Islet of Langerhans (tissue), 1 donor: ENCODE results near the gene CEBPZ.

Experiments used
- FAIRE-seq: peaks from one replicate; lab custom pipeline; 2011; peaks lifted over from hg19 to GRCh38; lab: Jason Lieb, UNC

CEBPZ gene

DNA sequence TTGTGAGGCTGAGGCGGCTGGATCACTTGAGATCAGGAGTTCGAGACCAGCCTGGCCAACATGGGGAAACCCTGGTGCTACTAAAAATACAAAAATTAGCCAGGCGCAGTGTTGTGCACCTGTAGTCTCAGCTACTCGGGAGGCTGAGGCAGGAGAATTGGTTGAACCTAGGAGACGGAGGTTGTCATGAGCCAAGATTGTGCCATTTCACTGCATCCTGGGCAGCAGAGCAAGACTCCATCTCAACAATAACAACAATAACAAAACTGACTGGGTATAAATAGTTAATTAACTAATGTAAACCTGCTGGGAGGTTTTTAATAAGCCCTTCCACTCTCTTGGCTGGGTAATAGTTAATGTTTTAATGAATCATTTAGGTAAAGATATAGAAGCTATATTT is 50.8 kb downstream of the CEBPZ start:
- FAIRE-seq, result no peak

DNA sequence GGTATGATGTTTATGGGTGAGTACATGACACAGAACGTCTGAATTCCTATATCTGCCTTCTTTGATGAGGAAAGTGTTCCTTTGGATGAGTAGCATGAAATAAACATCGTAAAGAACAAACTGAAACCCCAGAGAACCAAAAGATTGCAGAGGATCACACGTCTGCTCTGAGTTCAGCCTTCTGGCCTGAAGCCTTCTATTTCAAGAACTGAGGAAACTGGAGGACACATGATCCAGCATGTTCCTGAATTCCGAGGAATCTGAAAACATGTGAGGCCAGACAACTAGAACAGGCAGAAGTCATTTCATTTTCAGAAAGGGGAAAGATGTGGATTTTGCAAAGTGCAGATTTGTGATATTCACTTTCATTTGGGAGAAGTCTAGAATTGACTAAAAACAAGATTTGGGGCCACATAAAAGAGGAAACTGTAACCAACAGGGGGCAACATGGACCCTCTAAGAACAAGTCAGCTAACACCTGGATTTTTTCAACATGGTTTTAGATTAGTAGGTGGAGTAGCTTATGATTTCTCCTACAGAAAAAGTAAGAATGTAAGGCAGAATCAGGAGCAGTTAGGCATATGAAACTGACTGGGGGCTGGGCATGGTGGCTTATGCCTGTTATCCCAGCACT is 51.3 kb downstream of the CEBPZ start:
- no peak for FAIRE-seq

DNA sequence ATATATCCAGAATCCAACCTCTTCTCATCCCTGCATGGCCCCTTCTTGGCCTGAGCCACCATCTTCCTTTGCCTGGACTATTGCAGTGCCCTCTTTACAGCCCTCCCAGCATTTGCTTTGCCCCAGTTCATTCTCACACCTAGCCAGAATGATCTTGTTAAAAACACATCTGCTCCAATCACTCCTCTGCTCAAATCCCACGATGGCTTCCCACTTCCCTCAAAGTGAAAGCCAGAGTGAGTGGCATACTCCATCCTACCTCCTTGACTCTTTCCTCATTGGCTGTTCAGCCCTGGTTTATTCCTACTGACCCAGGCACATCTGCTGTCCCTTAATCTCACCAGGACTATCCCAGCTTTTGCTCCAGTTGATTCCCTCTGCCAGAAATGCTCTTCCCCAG is 57.7 kb downstream of the CEBPZ start:
- no peak for FAIRE-seq

GRCh38 chr2:37171624-37171950 is 59.8 kb downstream of the CEBPZ start:
- no peak for FAIRE-seq

- peak; percentile 64 for FAIRE-seq
These were observed 63.0 kb downstream of the CEBPZ start for GRCh38 chr2:37168217-37168981.

- peak; percentile 78 for FAIRE-seq
These were observed 63.7 kb downstream of the CEBPZ start for GRCh38 chr2:37167636-37168180.

GRCh38 chr2:37164757-37165156 is 66.6 kb downstream of the CEBPZ start:
- no peak for FAIRE-seq

GRCh38 chr2:37156857-37157714 is 74.3 kb downstream of the CEBPZ start, which contains the start of gene EIF2AK2:
Gene EIF2AK2 (minus strand): TSS chr2:37156980. CDS start chr2:37147806, 9,174 bp downstream.
- no peak for FAIRE-seq

DNA sequence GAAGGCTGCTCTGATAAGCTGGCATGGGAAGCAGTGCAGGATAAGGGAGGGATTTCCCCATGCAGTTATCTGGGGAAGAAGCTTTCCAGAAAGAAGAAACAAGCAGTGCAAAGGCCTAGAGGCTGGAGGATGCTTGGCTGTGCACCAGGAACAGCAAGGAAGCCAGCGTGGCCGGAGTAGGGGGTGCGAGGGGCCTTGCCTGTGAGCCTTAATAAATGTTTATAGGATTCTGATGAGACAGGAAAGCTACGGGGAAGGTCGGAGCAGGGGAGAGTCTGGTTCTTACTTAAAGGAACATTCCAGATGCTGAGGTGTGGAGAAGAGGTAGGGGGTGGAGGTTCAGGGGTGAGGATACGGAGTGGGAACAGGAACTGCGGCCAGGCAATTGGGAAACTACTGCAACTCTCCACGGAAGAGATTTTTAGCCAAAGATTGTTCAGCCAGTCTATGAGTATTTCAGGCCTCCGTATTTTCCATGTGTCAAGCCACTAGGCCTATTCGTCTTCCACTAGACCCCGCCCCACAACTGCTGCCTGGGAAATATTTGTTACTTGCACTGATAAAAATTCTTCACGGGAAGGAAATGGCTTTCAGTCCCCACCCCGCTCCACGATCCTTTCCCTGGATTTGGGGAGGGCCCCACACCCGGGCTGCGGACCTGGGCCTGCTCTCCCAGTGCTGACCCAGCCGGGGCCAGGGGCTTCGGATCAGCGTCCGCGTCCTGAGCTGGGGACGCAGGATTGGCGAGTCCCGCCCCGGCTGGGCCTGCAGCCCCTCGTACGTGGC is 75.1 kb downstream of the CEBPZ start:
- no peak for FAIRE-seq

DNA sequence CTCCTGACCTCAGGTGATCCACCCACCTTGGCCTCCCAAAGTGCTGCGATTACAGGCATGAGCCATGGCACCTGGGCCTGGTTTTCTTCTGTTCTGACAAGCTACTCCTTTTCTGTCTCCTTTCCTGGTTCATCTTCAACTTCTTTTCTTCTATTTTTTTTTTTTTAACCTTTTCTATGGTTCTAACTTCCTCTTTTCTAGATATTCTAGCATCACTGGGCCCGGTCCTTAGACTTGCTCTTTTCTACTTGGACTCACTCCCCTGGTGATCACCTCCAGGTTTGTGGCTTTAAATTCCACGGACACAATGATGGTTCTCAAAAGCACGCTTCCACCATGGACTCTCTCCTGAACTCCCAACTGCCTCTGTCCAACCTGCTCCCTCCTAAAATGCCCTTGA is 76.6 kb downstream of the CEBPZ start:
- no peak for FAIRE-seq

DNA sequence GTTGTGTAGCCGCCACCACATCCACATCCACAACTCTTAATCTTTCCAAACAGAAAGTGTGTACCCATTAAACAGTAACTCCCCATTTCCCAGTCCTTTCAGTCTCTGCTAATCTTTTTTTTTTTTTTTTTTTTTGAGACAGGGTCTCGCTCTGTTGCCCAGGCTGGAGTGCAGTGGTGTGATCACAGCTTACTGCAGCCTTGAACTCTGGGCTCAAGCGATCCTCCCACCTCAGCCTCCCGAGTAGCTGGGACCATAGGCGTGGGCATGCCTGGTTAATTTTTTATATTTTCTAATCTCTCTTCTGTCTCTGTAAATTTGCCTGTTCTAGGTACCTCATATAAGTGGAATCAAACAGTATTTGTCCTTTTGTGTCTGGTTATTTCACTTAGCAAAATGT is 78.2 kb downstream of the CEBPZ start:
- FAIRE-seq, result no peak
